Psoas muscle (tissue), 8 donors: ENCODE results near the gene TRIM59. TPM values are rescaled to one million over a fixed set of nuclear protein-coding genes. Genes with fewer than 3 reads are reported as not detected.
A peak's percentile ranks its signal among the peaks of the same experiment; 100 is the strongest.

ENCODE experiments used
- ATAC-seq, 4 donors: fragments of 200-7000 bp; cut with Tn5 transposase; one replicate each; pipeline ENCODE4 v1.9.1; 2020; ENCODE audit warnings: moderate library complexity in 3 of 4, mild to moderate bottlenecking in 2 of 4
- DNase-seq, 2 donors: peaks; one replicate each; pipeline ENCODE4 v3.0.0-alpha.2; 2020
- H3K27ac ChIP-seq: fragments of 200-600 bp; one replicate; pipeline ENCODE4 v1.8.0; 2022
- H3K27me3 ChIP-seq, 3 donors: fragments of 200-600 bp in 1 of 3; one replicate each; pipeline versions ENCODE4 v1.6.1 to v1.8.0; 2013 to 2022; ENCODE audit warnings: low read length in 2 of 3, mild to moderate bottlenecking in 2 of 3, moderate library complexity in 1 of 3; ENCODE audit not compliant: insufficient read depth in 3 of 3
- H3K36me3 ChIP-seq, 2 donors: fragments of 200-600 bp in 1 of 2; one replicate each; pipeline versions ENCODE4 v1.6.1 to v1.8.0; 2013 to 2022; ENCODE audit warnings: low read depth in 1 of 2, mild to moderate bottlenecking in 1 of 2, moderate library complexity in 1 of 2; ENCODE audit not compliant: insufficient read depth in 1 of 2
- H3K4me1 ChIP-seq: fragments of 200-600 bp; one replicate; pipeline ENCODE4 v1.8.0; 2022
- H3K4me3 ChIP-seq: fragments of 200-600 bp; one replicate; pipeline ENCODE4 v1.8.0; 2022; ENCODE audit warnings: mild to moderate bottlenecking
- H3K9me3 ChIP-seq: fragments of 200-600 bp; one replicate; pipeline ENCODE4 v1.8.0; 2022
- CTCF ChIP-seq: fragments of 200-600 bp; IDR thresholded peaks from one replicate; pipeline ENCODE4 v1.8.0; 2022; ENCODE audit warnings: antibody characterized with exemption
- WGBS, 3 donors: extraction: QIAGEN DNeasy Blood & Tissue Kit; methylation state at CpG; one replicate each; pipeline versions ENCODE4 v1.1.6 to v1.1.7; 2013; 5-methylcytosine and 5-hydroxymethylcytosine counted together
- intact Hi-C, 2 donors: fragments of 100-400 bp; cut with DNase I; formaldehyde crosslinking; loops; one replicate each; pipeline versions ENCODE4 v1.11.0 to v1.14.2; 2022
- long read RNA-seq, 2 donors: library from polyadenylated mRNA; unstranded; transcript quantifications; one replicate each; pipeline ENCODE4 v2.0.0, GENCODE V29; 2021
- polyA plus RNA-seq, 3 donors: library from polyadenylated mRNA; stranded (reverse); fragments of 200-250 nt; gene quantifications; one replicate each; pipeline ENCODE4 v1.2.3, GENCODE V29; 2013
- total RNA-seq, 4 donors: library from RNA; stranded (reverse); fragmentation: NEBNext Ultra II Directional in 2 of 4; extraction: Animal tissue kit (Norgen Biotek cat#: 25700) in 2 of 4; gene quantifications; one replicate each; pipeline versions ENCODE4 v1.2.1 to v1.2.4, GENCODE V29; 2021 to 2023
- donor health status: healthy with polysubstance abuse.
- donor health status: DM: no; HTN: no; CAD: no; lungs with moderate emphysema.
- donor health status: Bipolar disorder and iron deficiency.
- donor health status: healthy.
- donor health status: DM: yes; HTN: yes; CAD: no.
- donor health status: DM: no; HTN: no; CAD: no.
- donor health status: DM: no; HTN: no; CAD: no.
- donor health status: DM: yes; HTN: yes; CAD: no.

Gene TRIM59
- total RNA-seq, result under 1 TPM; 0.20 to 0.81 (median 0.31) TPM
- polyA plus RNA-seq, result under 1 TPM; 0.05 to 0.21 (median 0.07) TPM
- long read RNA-seq, donor 1, result 0 reads
- long read RNA-seq, donor 2, result 0 reads

GRCh38 chr3:160449636-160450598 is at the start of gene TRIM59:
TSS of gene TRIM59 (minus strand) at chr3:160449786. CDS start at chr3:160439183, 10,603 bp downstream.
- H3K9me3 ChIP-seq, result no peaks in the 10 kb centered on the region
- H3K4me1 ChIP-seq, result peaks cover 9% of the 10 kb centered on the region
- H3K4me3 ChIP-seq, result peak within 1 kb of the TSS; percentile 58
- H3K27me3 ChIP-seq, result peaks cover 0 to 31% (median 13%) of the 10 kb centered on the region in 3 donors
- no peak for TF ChIP-seq CTCF
- DNase-seq (peak; percentile 78 to 81), ATAC-seq (peak; percentile 51 to 80 (median 72))
- H3K36me3 ChIP-seq, result no peaks in the 10 kb centered on the region
- 5 to 6% (median 5%) methylated on average over 60 to 71 of the region's 71 CpGs for WGBS, 3 donors
- intact Hi-C loops, result no loop called here
- no peak within 1 kb of the TSS for H3K27ac ChIP-seq

- WGBS, 3 donors, result 96 to 100% (median 100%) methylated on average over 1 of the region's 1 CpG
- Histone ChIP-seq H3K4me3 (no peak overlapping the region), H3K27me3 (no peaks in the 10 kb centered on the region), H3K36me3 (peaks cover 3 to 56% of the 10 kb centered on the region in 2 donors), H3K4me1 (no peaks in the 10 kb centered on the region), H3K9me3 (no peaks in the 10 kb centered on the region), H3K27ac (no peak overlapping the region)
- no peak for TF ChIP-seq CTCF
- DNase-seq (no peak), ATAC-seq (no peak)
- intact Hi-C loops, result no loop called here
These were observed 48.6 kb upstream of the TRIM59 start for GRCh38 chr3:160498202-160498601.

GRCh38 chr3:160490166-160490565 is 40.6 kb upstream of the TRIM59 start:
- no peak for DNase-seq
- H3K27me3 ChIP-seq, result no peaks in the 10 kb centered on the region
- ATAC-seq, result no peak
- intact Hi-C loops, result no loop called here
- TF ChIP-seq CTCF, result no peak
- H3K4me1 ChIP-seq, result no peaks in the 10 kb centered on the region
- no peaks in the 10 kb centered on the region for H3K36me3 ChIP-seq
- no peak overlapping the region for H3K27ac ChIP-seq
- no peaks in the 10 kb centered on the region for H3K9me3 ChIP-seq
- no peak overlapping the region for H3K4me3 ChIP-seq

GRCh38 chr3:160486459-160486869 is 36.9 kb upstream of the TRIM59 start:
- Histone ChIP-seq H3K4me3 (no peak overlapping the region), H3K4me1 (no peaks in the 10 kb centered on the region), H3K36me3 (no peaks in the 10 kb centered on the region), H3K27me3 (no peaks in the 10 kb centered on the region), H3K27ac (no peak overlapping the region), H3K9me3 (no peaks in the 10 kb centered on the region)
- WGBS, 3 donors, result 7 to 20% (median 14%) methylated on average over 2 of the region's 2 CpGs
- DNase-seq, result no peak
- intact Hi-C loops, result no loop called here
- TF ChIP-seq CTCF, result peak; percentile 56
- no peak for ATAC-seq
